GM12873 (cell line): Measurements from ENCODE around the gene CES2.

Experiments used
- CTCF ChIP-seq: IDR thresholded peaks from 2 replicates; pipeline ENCODE4 v1.5.1; 2012; ENCODE audit warnings: low read depth, mild to moderate bottlenecking, moderate library complexity, low read length, control low read depth; ENCODE audit not compliant: insufficient read depth; ENCODE audit errors: missing control alignments

The CES2 gene

GRCh38 chr16:66948134-66948836 lies 13.0 kb downstream of the CES2 start:
- no peak for TF ChIP-seq CTCF

GRCh38 chr16:66948837-66949225 lies 13.5 kb downstream of the CES2 start:
- no peak for TF ChIP-seq CTCF

- no peak for TF ChIP-seq CTCF
These were observed 14.2 kb downstream of the CES2 start for GRCh38 chr16:66949472-66949871.

- TF ChIP-seq CTCF: no peak
These were observed 15.1 kb downstream of the CES2 start for GRCh38 chr16:66950437-66950836.

GRCh38 chr16:66950971-66951790 lies 15.9 kb downstream of the CES2 start:
- no peak for TF ChIP-seq CTCF

GRCh38 chr16:66952430-66953110 lies 17.3 kb downstream of the CES2 start:
- TF ChIP-seq CTCF: no peak
